Stromal cell of bone marrow (primary cell): ENCODE results near the gene INS.

Source experiments
- DNase-seq: peaks from one replicate; pipeline ENCODE4 v3.0.0-alpha.2; 2012; ENCODE audit warnings: low read depth

INS gene

DNA sequence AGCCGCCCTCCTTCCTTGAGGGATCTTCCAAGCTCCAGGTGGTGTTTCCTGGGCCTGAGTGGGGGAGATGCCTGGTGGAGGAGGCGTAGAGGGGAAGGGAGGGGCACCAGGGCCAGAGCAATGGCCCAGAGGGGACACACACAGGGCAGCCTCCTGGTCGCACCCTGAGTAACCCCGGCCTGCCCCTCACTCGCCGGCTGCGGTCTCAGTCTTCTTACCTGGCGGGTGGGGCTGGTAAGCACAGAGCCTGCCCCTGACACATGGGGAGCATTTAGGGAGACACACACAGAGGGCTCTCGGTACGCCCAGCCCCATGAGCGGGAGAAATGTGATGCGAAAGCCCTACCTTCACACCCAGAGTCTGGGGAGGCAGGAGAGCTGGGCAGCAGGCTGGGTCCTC lies 45.7 kb downstream of the INS start:
- no peak for DNase-seq

GRCh38 chr11:2114430-2115241 lies 46.4 kb downstream of the INS start:
- no peak for DNase-seq

- no peak for DNase-seq
These were observed 47.2 kb downstream of the INS start for GRCh38 chr11:2113776-2114175.

DNA sequence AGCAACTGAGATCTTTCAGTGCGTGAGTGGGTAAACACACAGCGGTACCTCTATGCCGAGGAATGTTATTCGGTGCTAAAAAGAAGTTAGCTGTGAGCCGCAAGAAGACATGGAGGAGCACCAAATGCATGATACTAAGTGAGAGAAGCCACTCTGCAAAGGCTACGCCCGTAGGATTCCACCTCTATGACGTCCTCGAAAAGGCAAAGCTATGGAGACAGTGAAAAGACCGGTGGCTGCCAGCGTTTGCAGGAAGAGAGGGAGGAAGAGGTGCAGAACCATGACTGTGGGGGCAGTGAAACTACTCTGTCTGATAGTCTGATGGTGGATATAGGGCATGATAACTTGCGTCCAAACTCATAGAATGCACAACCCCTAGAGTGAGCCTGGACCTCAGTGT lies 50.5 kb downstream of the INS start:
- DNase-seq: no peak
